Medulla oblongata (tissue), 1 donor: Measurements from ENCODE around the gene ATG7.
"Not testable (repeated sequence)": the region's sequence is repeated elsewhere in the genome, so short reads cannot be mapped to it uniquely, and the experiment has no call there.

Source experiments
- DNase-seq: peaks from one replicate; pipeline ENCODE4 v3.0.0-alpha.2; 2015; ENCODE audit errors: extremely low spot score

ATG7 gene

GRCh38 chr3:11424277-11424676, 152.1 kb downstream of the ATG7 start:
- DNase-seq = no peak

- no peak for DNase-seq
Observed at GRCh38 chr3:11430207-11430606, 158.0 kb downstream of the ATG7 start.

GRCh38 chr3:11430624-11431023, 158.4 kb downstream of the ATG7 start:
- DNase-seq = no peak

GRCh38 chr3:11431319-11431718, 159.1 kb downstream of the ATG7 start:
- no peak for DNase-seq

GRCh38 chr3:11434017-11434526, 161.9 kb downstream of the ATG7 start:
- peak; percentile 79 for DNase-seq

- peak; percentile 41 for DNase-seq
Observed at GRCh38 chr3:11434563-11435096, 162.4 kb downstream of the ATG7 start.

- DNase-seq = no peak
Observed at GRCh38 chr3:11435440-11436165, 163.4 kb downstream of the ATG7 start.

- DNase-seq = no peak
Observed at GRCh38 chr3:11436775-11437174, 164.6 kb downstream of the ATG7 start.

GRCh38 chr3:11437506-11437905, 165.3 kb downstream of the ATG7 start:
- no peak for DNase-seq

GRCh38 chr3:11438646-11439045, 166.4 kb downstream of the ATG7 start:
- no peak for DNase-seq

GRCh38 chr3:11441346-11441745, 169.1 kb downstream of the ATG7 start:
- DNase-seq = not testable (repeated sequence)

GRCh38 chr3:11444404-11444803, 172.2 kb downstream of the ATG7 start:
- DNase-seq = no peak

GRCh38 chr3:11445193-11445592, 173.0 kb downstream of the ATG7 start:
- not testable (repeated sequence) for DNase-seq

- no peak for DNase-seq
Observed at GRCh38 chr3:11445883-11446282, 173.7 kb downstream of the ATG7 start.

- DNase-seq = no peak
Observed at GRCh38 chr3:11447584-11448200, 175.5 kb downstream of the ATG7 start.

- DNase-seq = no peak
Observed at GRCh38 chr3:11450015-11450414, 177.8 kb downstream of the ATG7 start.

GRCh38 chr3:11452312-11452711, 180.1 kb downstream of the ATG7 start:
- DNase-seq = no peak

GRCh38 chr3:11452885-11453847, 181.0 kb downstream of the ATG7 start:
- peak; percentile 55 for DNase-seq

- no peak for DNase-seq
Observed at GRCh38 chr3:11455956-11456355, 183.8 kb downstream of the ATG7 start.

- DNase-seq = no peak
Observed at GRCh38 chr3:11457135-11457534, 184.9 kb downstream of the ATG7 start.

- DNase-seq = peak; percentile 42
Observed at GRCh38 chr3:11459186-11459824, 187.1 kb downstream of the ATG7 start.
